Loucy (cell line): ENCODE measurements around the gene DGKB.

Experiments
- H2AFZ ChIP-seq: fragments of 200-600 bp; sonication (generic); 2 replicates; pipeline ENCODE4 v1.6.0; 2016; ENCODE audit warnings: antibody characterized with exemption, mild to moderate bottlenecking, low read length, moderate library complexity
- H3F3A ChIP-seq: fragments of 200-600 bp; 2 replicates; pipeline ENCODE4 v1.6.0; 2016; ENCODE audit warnings: antibody characterized with exemption, low read depth, mild to moderate bottlenecking
- H3K27me3 ChIP-seq: fragments of 200-600 bp; sonication (generic); 2 replicates; pipeline ENCODE4 v1.6.1; 2014; ENCODE audit warnings: low read length, mild to moderate bottlenecking; ENCODE audit not compliant: insufficient read depth, poor library complexity, severe bottlenecking
- H3K36me3 ChIP-seq: fragments of 200-600 bp; sonication (generic); 2 replicates; pipeline ENCODE4 v1.6.1; 2016; ENCODE audit warnings: low read length; ENCODE audit not compliant: insufficient read depth
- H3K4me1 ChIP-seq: fragments of 200-600 bp; sonication (generic); 2 replicates; pipeline ENCODE4 v1.5.1; 2014; ENCODE audit warnings: low read length, mild to moderate bottlenecking; ENCODE audit not compliant: insufficient read depth, poor library complexity, severe bottlenecking
- H3K4me2 ChIP-seq: fragments of 200-600 bp; sonication (generic); 2 replicates; pipeline ENCODE4 v1.6.0; 2014; ENCODE audit warnings: antibody characterized with exemption, low read length, low read depth, mild to moderate bottlenecking; ENCODE audit not compliant: poor library complexity, severe bottlenecking
- H3K4me3 ChIP-seq: fragments of 200-600 bp; sonication (generic); 2 replicates; pipeline ENCODE4 v1.5.1; 2014; ENCODE audit warnings: low read length, mild to moderate bottlenecking, mixed read lengths; ENCODE audit not compliant: poor library complexity, severe bottlenecking
- H3K79me2 ChIP-seq: fragments of 200-600 bp; sonication (generic); 2 replicates; pipeline ENCODE4 v1.6.1; 2014; ENCODE audit warnings: low read length; ENCODE audit not compliant: insufficient read depth
- H3K9ac ChIP-seq: fragments of 200-600 bp; sonication (generic); 2 replicates; pipeline ENCODE4 v1.6.0; 2014; ENCODE audit warnings: mild to moderate bottlenecking, low read depth, low read length, moderate library complexity; ENCODE audit not compliant: poor library complexity, severe bottlenecking
- H3K9me2 ChIP-seq: fragments of 200-600 bp; sonication (generic); replicated peaks from 2 replicates; pipeline ENCODE4 v1.6.1; 2016; ENCODE audit warnings: low read depth, low read length, mixed read lengths
- H3K9me3 ChIP-seq: fragments of 200-600 bp; sonication (generic); 2 replicates; pipeline ENCODE4 v1.6.1; 2014; ENCODE audit warnings: mild to moderate bottlenecking, antibody characterized with exemption, low read length, low read depth; ENCODE audit not compliant: insufficient read depth
- H4K20me1 ChIP-seq: fragments of 200-600 bp; sonication (generic); 2 replicates; pipeline ENCODE4 v1.6.0; 2014; ENCODE audit warnings: antibody characterized with exemption, low read length, mild to moderate bottlenecking; ENCODE audit not compliant: insufficient read depth, poor library complexity, severe bottlenecking
- CTCF ChIP-seq: fragments of 200-600 bp; sonication (generic); conservative IDR thresholded peaks from 2 replicates; pipeline ENCODE4 v1.5.1; 2014; ENCODE audit warnings: mild to moderate bottlenecking, antibody characterized with exemption, low read length
- EZH2phosphoT487 ChIP-seq: fragments of 200-600 bp; IDR thresholded peaks from 2 replicates; pipeline ENCODE4 v1.6.1; 2018; ENCODE audit warnings: antibody characterized with exemption, mild to moderate bottlenecking, moderate library complexity, borderline replicate concordance

The DGKB gene

GRCh38 chr7:14184292-14184864 lies 718.2 kb downstream of the DGKB start:
- Histone ChIP-seq H3K4me2 (no peak overlapping the region), H3K9me2 (no peaks in the 10 kb centered on the region), H3K36me3 (no peaks in the 10 kb centered on the region), H3K9me3 (no peaks in the 10 kb centered on the region), H3K79me2 (no peaks in the 10 kb centered on the region), H4K20me1 (no peaks in the 10 kb centered on the region), H3K4me1 (no peaks in the 10 kb centered on the region), H3K9ac (no peak overlapping the region), H3K4me3 (no peak overlapping the region), H3K27me3 (no peaks in the 10 kb centered on the region), H3F3A (no peaks in the 10 kb centered on the region), H2AFZ (no peak overlapping the region)
- TF ChIP-seq EZH2phosphoT487 (no peak), CTCF (no peak)

GRCh38 chr7:14179781-14180180 lies 722.8 kb downstream of the DGKB start:
- no peak overlapping the region for H3K9ac ChIP-seq
- no peaks in the 10 kb centered on the region for H3F3A ChIP-seq
- H3K36me3 ChIP-seq: no peaks in the 10 kb centered on the region
- no peaks in the 10 kb centered on the region for H3K79me2 ChIP-seq
- no peaks in the 10 kb centered on the region for H4K20me1 ChIP-seq
- no peak for TF ChIP-seq CTCF
- TF ChIP-seq EZH2phosphoT487: no peak
- no peak overlapping the region for H3K4me2 ChIP-seq
- no peaks in the 10 kb centered on the region for H3K27me3 ChIP-seq
- H2AFZ ChIP-seq: no peak overlapping the region
- H3K9me2 ChIP-seq: no peaks in the 10 kb centered on the region
- no peaks in the 10 kb centered on the region for H3K4me1 ChIP-seq
- H3K4me3 ChIP-seq: no peak overlapping the region
- no peaks in the 10 kb centered on the region for H3K9me3 ChIP-seq

GRCh38 chr7:14177876-14178275 lies 724.7 kb downstream of the DGKB start:
- no peak overlapping the region for H3K4me2 ChIP-seq
- no peak overlapping the region for H3K4me3 ChIP-seq
- TF ChIP-seq EZH2phosphoT487 (no peak), CTCF (no peak)
- no peaks in the 10 kb centered on the region for H3K27me3 ChIP-seq
- no peaks in the 10 kb centered on the region for H3K4me1 ChIP-seq
- H3K79me2 ChIP-seq: no peaks in the 10 kb centered on the region
- H3K9me2 ChIP-seq: no peaks in the 10 kb centered on the region
- no peak overlapping the region for H2AFZ ChIP-seq
- H3K36me3 ChIP-seq: no peaks in the 10 kb centered on the region
- no peaks in the 10 kb centered on the region for H4K20me1 ChIP-seq
- H3F3A ChIP-seq: no peaks in the 10 kb centered on the region
- no peak overlapping the region for H3K9ac ChIP-seq
- H3K9me3 ChIP-seq: no peaks in the 10 kb centered on the region
